ENCODE measurements around the gene FAM107A. TPM values are rescaled to one million over a fixed set of nuclear protein-coding genes. Genes with fewer than 3 reads are reported as not detected.

Gene FAM107A
- total and polyA plus RNA-seq, 4 donors: 15.2 to 55.5 (median 31.4) TPM

GRCh38 chr3:58564054-58564453, 13.1 kb downstream of the FAM107A start:
- no peaks in the 10 kb centered on the region for H3K4me1 ChIP-seq (ENCODE audit: control insufficient read depth, insufficient read depth, low read length)
- H3K27ac ChIP-seq (ENCODE audit: low read depth, low read length): no peak overlapping the region
- DNase-seq (ENCODE audit: low read depth in 4 of 6, low spot score in 6 of 6): no peak
- H3K36me3 ChIP-seq (ENCODE audit: control insufficient read depth, insufficient read depth, low read length): peaks cover 24% of the 10 kb centered on the region
- H3K27me3 ChIP-seq (ENCODE audit: control insufficient read depth, insufficient read depth, low read length): no peaks in the 10 kb centered on the region
- no peaks in the 10 kb centered on the region for H3K9me3 ChIP-seq (ENCODE audit: control insufficient read depth, insufficient read depth, low read length)
- 100% methylated on average over 1 of the region's 1 CpG for WGBS (ENCODE audit: insufficient coverage)
- H3K4me3 ChIP-seq (ENCODE audit: low read depth, low read length): no peak overlapping the region

- Histone ChIP-seq H3K4me3 (ENCODE audit: low read depth, low read length) (no peak overlapping the region), H3K27ac (ENCODE audit: low read depth, low read length) (no peak overlapping the region), H3K9me3 (ENCODE audit: control insufficient read depth, insufficient read depth, low read length) (no peaks in the 10 kb centered on the region), H3K36me3 (ENCODE audit: control insufficient read depth, insufficient read depth, low read length) (peaks cover 24% of the 10 kb centered on the region), H3K27me3 (ENCODE audit: control insufficient read depth, insufficient read depth, low read length) (no peaks in the 10 kb centered on the region), H3K4me1 (ENCODE audit: control insufficient read depth, insufficient read depth, low read length) (no peaks in the 10 kb centered on the region)
- DNase-seq (ENCODE audit: low read depth in 4 of 6, low spot score in 6 of 6): no peak
- 88% methylated on average over 6 of the region's 6 CpGs for WGBS (ENCODE audit: insufficient coverage)
Measured at GRCh38 chr3:58563386-58564035, 13.7 kb downstream of the FAM107A start.

GRCh38 chr3:58562498-58562897, 14.7 kb downstream of the FAM107A start:
- H3K9me3 ChIP-seq (ENCODE audit: control insufficient read depth, insufficient read depth, low read length): no peaks in the 10 kb centered on the region
- no peak for DNase-seq (ENCODE audit: low read depth in 4 of 6, low spot score in 6 of 6)
- H3K4me3 ChIP-seq (ENCODE audit: low read depth, low read length): no peak overlapping the region
- H3K27ac ChIP-seq (ENCODE audit: low read depth, low read length): no peak overlapping the region
- H3K4me1 ChIP-seq (ENCODE audit: control insufficient read depth, insufficient read depth, low read length): no peaks in the 10 kb centered on the region
- 78% methylated on average over 3 of the region's 4 CpGs for WGBS (ENCODE audit: insufficient coverage)
- H3K27me3 ChIP-seq (ENCODE audit: control insufficient read depth, insufficient read depth, low read length): no peaks in the 10 kb centered on the region
- peaks cover 24% of the 10 kb centered on the region for H3K36me3 ChIP-seq (ENCODE audit: control insufficient read depth, insufficient read depth, low read length)

GRCh38 chr3:58560771-58561311, 16.4 kb downstream of the FAM107A start:
- peaks cover 10% of the 10 kb centered on the region for H3K36me3 ChIP-seq (ENCODE audit: control insufficient read depth, insufficient read depth, low read length)
- no peaks in the 10 kb centered on the region for H3K9me3 ChIP-seq (ENCODE audit: control insufficient read depth, insufficient read depth, low read length)
- no peaks in the 10 kb centered on the region for H3K4me1 ChIP-seq (ENCODE audit: control insufficient read depth, insufficient read depth, low read length)
- H3K4me3 ChIP-seq (ENCODE audit: low read depth, low read length): no peak overlapping the region
- no peaks in the 10 kb centered on the region for H3K27me3 ChIP-seq (ENCODE audit: control insufficient read depth, insufficient read depth, low read length)
- peak in 3 of 6 donors; percentile 48 to 85 (median 61) for DNase-seq (ENCODE audit: low read depth in 4 of 6, low spot score in 6 of 6)
- H3K27ac ChIP-seq (ENCODE audit: low read depth, low read length): no peak overlapping the region
- 82% methylated on average over 12 of the region's 12 CpGs for WGBS (ENCODE audit: insufficient coverage)

GRCh38 chr3:58559586-58559985, 17.6 kb downstream of the FAM107A start:
- no peaks in the 10 kb centered on the region for H3K27me3 ChIP-seq (ENCODE audit: control insufficient read depth, insufficient read depth, low read length)
- H3K4me3 ChIP-seq (ENCODE audit: low read depth, low read length): no peak overlapping the region
- no peaks in the 10 kb centered on the region for H3K4me1 ChIP-seq (ENCODE audit: control insufficient read depth, insufficient read depth, low read length)
- H3K36me3 ChIP-seq (ENCODE audit: control insufficient read depth, insufficient read depth, low read length): peaks cover 6% of the 10 kb centered on the region
- no peak overlapping the region for H3K27ac ChIP-seq (ENCODE audit: low read depth, low read length)
- no peak for DNase-seq (ENCODE audit: low read depth in 4 of 6, low spot score in 6 of 6)
- no peaks in the 10 kb centered on the region for H3K9me3 ChIP-seq (ENCODE audit: control insufficient read depth, insufficient read depth, low read length)
- WGBS (ENCODE audit: insufficient coverage): 68% methylated on average over 2 of the region's 5 CpGs

- Histone ChIP-seq H3K36me3 (ENCODE audit: control insufficient read depth, insufficient read depth, low read length) (no peaks in the 10 kb centered on the region), H3K4me1 (ENCODE audit: control insufficient read depth, insufficient read depth, low read length) (no peaks in the 10 kb centered on the region), H3K9me3 (ENCODE audit: control insufficient read depth, insufficient read depth, low read length) (no peaks in the 10 kb centered on the region), H3K27me3 (ENCODE audit: control insufficient read depth, insufficient read depth, low read length) (no peaks in the 10 kb centered on the region), H3K4me3 (ENCODE audit: low read depth, low read length) (no peak overlapping the region), H3K27ac (ENCODE audit: low read depth, low read length) (no peak overlapping the region)
- WGBS (ENCODE audit: insufficient coverage): 71% methylated on average over 1 of the region's 6 CpGs
- DNase-seq (ENCODE audit: low read depth in 4 of 6, low spot score in 6 of 6): no peak
Measured at GRCh38 chr3:58557491-58557890, 19.7 kb downstream of the FAM107A start.

GRCh38 chr3:58556761-58557221, 20.4 kb downstream of the FAM107A start:
- WGBS (ENCODE audit: insufficient coverage): 47% methylated on average over 5 of the region's 6 CpGs
- Histone ChIP-seq H3K9me3 (ENCODE audit: control insufficient read depth, insufficient read depth, low read length) (no peaks in the 10 kb centered on the region), H3K27me3 (ENCODE audit: control insufficient read depth, insufficient read depth, low read length) (no peaks in the 10 kb centered on the region), H3K27ac (ENCODE audit: low read depth, low read length) (no peak overlapping the region), H3K36me3 (ENCODE audit: control insufficient read depth, insufficient read depth, low read length) (no peaks in the 10 kb centered on the region), H3K4me1 (ENCODE audit: control insufficient read depth, insufficient read depth, low read length) (no peaks in the 10 kb centered on the region), H3K4me3 (ENCODE audit: low read depth, low read length) (no peak overlapping the region)
- DNase-seq (ENCODE audit: low read depth in 4 of 6, low spot score in 6 of 6): peak in 1 of 6 donors; percentile 95

GRCh38 chr3:58556001-58556400, 21.2 kb downstream of the FAM107A start:
- H3K4me3 ChIP-seq (ENCODE audit: low read depth, low read length): no peak overlapping the region
- H3K36me3 ChIP-seq (ENCODE audit: control insufficient read depth, insufficient read depth, low read length): no peaks in the 10 kb centered on the region
- no peaks in the 10 kb centered on the region for H3K9me3 ChIP-seq (ENCODE audit: control insufficient read depth, insufficient read depth, low read length)
- H3K27me3 ChIP-seq (ENCODE audit: control insufficient read depth, insufficient read depth, low read length): no peaks in the 10 kb centered on the region
- H3K4me1 ChIP-seq (ENCODE audit: control insufficient read depth, insufficient read depth, low read length): no peaks in the 10 kb centered on the region
- WGBS (ENCODE audit: insufficient coverage): 100% methylated on average over 1 of the region's 5 CpGs
- DNase-seq (ENCODE audit: low read depth in 4 of 6, low spot score in 6 of 6): no peak
- no peak overlapping the region for H3K27ac ChIP-seq (ENCODE audit: low read depth, low read length)

GRCh38 chr3:58555203-58555602, 22.0 kb downstream of the FAM107A start:
- Histone ChIP-seq H3K27ac (ENCODE audit: low read depth, low read length) (no peak overlapping the region), H3K9me3 (ENCODE audit: control insufficient read depth, insufficient read depth, low read length) (no peaks in the 10 kb centered on the region), H3K4me1 (ENCODE audit: control insufficient read depth, insufficient read depth, low read length) (no peaks in the 10 kb centered on the region), H3K36me3 (ENCODE audit: control insufficient read depth, insufficient read depth, low read length) (no peaks in the 10 kb centered on the region), H3K4me3 (ENCODE audit: low read depth, low read length) (no peak overlapping the region), H3K27me3 (ENCODE audit: control insufficient read depth, insufficient read depth, low read length) (no peaks in the 10 kb centered on the region)
- WGBS (ENCODE audit: insufficient coverage): no CpG with 5 or more reads among the region's 2 CpGs
- DNase-seq (ENCODE audit: low read depth in 4 of 6, low spot score in 6 of 6): no peak

- Histone ChIP-seq H3K4me1 (ENCODE audit: control insufficient read depth, insufficient read depth, low read length) (no peaks in the 10 kb centered on the region), H3K9me3 (ENCODE audit: control insufficient read depth, insufficient read depth, low read length) (no peaks in the 10 kb centered on the region), H3K36me3 (ENCODE audit: control insufficient read depth, insufficient read depth, low read length) (no peaks in the 10 kb centered on the region), H3K4me3 (ENCODE audit: low read depth, low read length) (no peak overlapping the region), H3K27me3 (ENCODE audit: control insufficient read depth, insufficient read depth, low read length) (no peaks in the 10 kb centered on the region), H3K27ac (ENCODE audit: low read depth, low read length) (no peak overlapping the region)
- no peak for DNase-seq (ENCODE audit: low read depth in 4 of 6, low spot score in 6 of 6)
- no CpG with 5 or more reads among the region's 1 CpG for WGBS (ENCODE audit: insufficient coverage)
Measured at GRCh38 chr3:58553003-58553402, 24.2 kb downstream of the FAM107A start.
